SJCRH30 (cell line): ENCODE measurements around the gene ZNF280B. TPM values are rescaled to one million over a fixed set of nuclear protein-coding genes. Genes with fewer than 3 reads are reported as not detected.
"Not testable (repeated sequence)": the region's sequence is repeated elsewhere in the genome, so short reads cannot be mapped to it uniquely, and the experiment has no call there.

Experiments
- DNase-seq, 2 experiments: peaks; one replicate each; pipeline ENCODE4 v3.0.0-alpha.2; 2015 to 2020
- H3K27ac ChIP-seq: fragments of 250-450 bp; sonication (Bioruptor Pico); 2 replicates; pipeline ENCODE4 v1.5.1; 2020; ENCODE audit warnings: mild to moderate bottlenecking, moderate library complexity
- H3K27me3 ChIP-seq: fragments of 250-450 bp; sonication (Bioruptor Pico); 2 replicates; pipeline ENCODE4 v1.5.1; 2020; ENCODE audit warnings: mild to moderate bottlenecking, moderate library complexity
- H3K36me3 ChIP-seq: fragments of 250-450 bp; sonication (Bioruptor Pico); 2 replicates; pipeline ENCODE4 v1.5.1; 2020; ENCODE audit warnings: mild to moderate bottlenecking, moderate library complexity
- H3K4me1 ChIP-seq: fragments of 250-450 bp; sonication (Bioruptor Pico); 2 replicates; pipeline ENCODE4 v1.5.1; 2020; ENCODE audit warnings: mild to moderate bottlenecking, moderate library complexity
- H3K4me3 ChIP-seq: fragments of 250-450 bp; sonication (Bioruptor Pico); 2 replicates; pipeline ENCODE4 v1.5.1; 2020; ENCODE audit warnings: mild to moderate bottlenecking, moderate library complexity
- H3K9me3 ChIP-seq: fragments of 250-450 bp; sonication (Bioruptor Pico); replicated peaks from 2 replicates; pipeline ENCODE4 v1.5.1; 2020; ENCODE audit warnings: mild to moderate bottlenecking, moderate library complexity
- total RNA-seq: library from RNA; depleted of rRNA; stranded (reverse); fragments of >200 nt; shearing (Covaris generic); gene quantifications from 2 replicates; pipeline ENCODE4 v1.2.3, GENCODE V29; 2014

The ZNF280B gene
- total RNA-seq, 1 experiment from 2014 or later: 0.24 TPM

DNA sequence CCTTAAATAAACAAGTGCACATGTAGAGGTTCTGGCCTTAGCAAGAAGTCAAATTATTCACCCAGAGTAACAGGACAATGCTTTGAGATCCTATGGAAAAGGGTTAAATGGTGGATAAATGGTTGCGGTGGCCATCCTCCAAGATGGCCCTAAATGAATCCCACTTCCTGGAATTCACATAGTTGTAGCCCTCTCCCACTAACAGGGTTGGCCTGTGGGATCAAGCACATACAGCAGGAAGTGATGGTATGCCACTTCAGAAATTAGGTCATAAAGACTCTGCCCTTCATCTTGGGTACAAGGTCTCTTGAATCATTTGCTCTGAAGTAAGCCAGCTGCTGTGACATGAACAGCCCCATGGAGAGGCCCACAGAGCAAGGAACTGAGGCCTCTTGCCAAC, 1.8 kb downstream of the ZNF280B start:
- Histone ChIP-seq H3K27ac (no peak overlapping the region), H3K4me1 (no peaks in the 10 kb centered on the region), H3K9me3 (peaks cover 11% of the 10 kb centered on the region), H3K36me3 (no peaks in the 10 kb centered on the region), H3K4me3 (no peak overlapping the region), H3K27me3 (no peaks in the 10 kb centered on the region)
- DNase-seq: no peak

DNA sequence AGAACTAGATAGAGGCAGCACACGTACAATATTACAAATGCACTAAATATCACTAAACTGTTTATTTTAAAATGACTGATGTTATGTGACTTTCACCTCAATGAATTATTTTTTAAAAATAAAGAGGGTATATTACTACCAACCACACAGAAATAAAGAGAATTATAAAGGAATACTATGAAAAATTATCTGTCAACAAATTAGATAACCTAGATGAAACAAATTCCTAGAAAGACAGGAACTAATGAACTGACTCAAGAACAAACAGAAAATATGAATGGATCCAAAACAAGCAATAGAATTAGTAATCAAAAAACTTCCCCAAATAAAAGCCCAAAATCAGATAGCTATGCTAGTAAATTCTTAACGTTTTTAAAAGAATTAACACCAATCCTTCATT, 10.3 kb downstream of the ZNF280B start:
- Histone ChIP-seq H3K27ac (no peak overlapping the region), H3K36me3 (no peaks in the 10 kb centered on the region), H3K4me1 (no peaks in the 10 kb centered on the region), H3K27me3 (no peaks in the 10 kb centered on the region), H3K9me3 (no peaks in the 10 kb centered on the region), H3K4me3 (no peak overlapping the region)
- DNase-seq: no peak

DNA sequence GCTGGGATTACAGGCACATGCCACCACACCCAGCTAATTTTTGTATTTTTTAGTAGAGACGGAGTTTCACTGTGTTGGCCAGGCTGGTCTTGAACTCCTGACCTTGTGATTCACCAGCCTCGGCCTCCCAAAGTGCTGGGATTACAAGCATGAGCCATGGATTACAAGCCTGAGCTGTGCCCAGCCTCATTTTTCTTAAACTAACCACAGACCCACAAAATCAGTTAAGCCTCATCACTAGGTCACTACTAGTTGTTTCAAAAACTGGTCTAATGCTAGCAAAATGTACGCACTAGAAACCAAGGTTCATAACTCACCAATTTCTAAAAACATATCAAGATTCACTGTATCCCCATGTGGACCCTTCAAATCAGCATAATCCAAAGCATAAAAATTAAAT, 17.0 kb downstream of the ZNF280B start:
- not testable (repeated sequence) for H3K27ac ChIP-seq, H3K27me3 ChIP-seq, H3K4me3 ChIP-seq, H3K36me3 ChIP-seq, H3K9me3 ChIP-seq, DNase-seq, H3K4me1 ChIP-seq

DNA sequence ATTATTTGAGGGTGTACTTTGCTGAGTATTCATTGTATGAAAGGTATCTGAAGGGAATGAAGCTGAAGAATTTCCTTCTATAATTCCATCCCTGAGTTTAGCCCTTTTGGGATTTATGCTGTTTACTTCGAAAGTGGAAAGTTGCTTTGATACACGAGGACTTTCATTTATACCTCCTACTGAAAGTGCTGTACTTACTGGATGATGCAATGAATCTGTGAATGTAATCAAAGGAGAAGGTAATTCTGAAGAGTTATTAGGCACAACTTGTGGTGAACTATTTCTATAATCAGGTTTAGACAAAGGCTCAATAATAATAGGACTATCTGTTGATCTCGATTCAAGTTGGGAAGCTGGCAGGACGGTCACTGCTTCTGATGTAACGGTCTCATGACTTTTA, 19.8 kb downstream of the ZNF280B start:
- Histone ChIP-seq H3K27ac (peak overlapping the region; percentile 75), H3K9me3 (no peaks in the 10 kb centered on the region), H3K36me3 (no peaks in the 10 kb centered on the region), H3K4me1 (peaks cover 9% of the 10 kb centered on the region), H3K4me3 (peak overlapping the region; percentile 38), H3K27me3 (no peaks in the 10 kb centered on the region)
- DNase-seq: no peak

DNA sequence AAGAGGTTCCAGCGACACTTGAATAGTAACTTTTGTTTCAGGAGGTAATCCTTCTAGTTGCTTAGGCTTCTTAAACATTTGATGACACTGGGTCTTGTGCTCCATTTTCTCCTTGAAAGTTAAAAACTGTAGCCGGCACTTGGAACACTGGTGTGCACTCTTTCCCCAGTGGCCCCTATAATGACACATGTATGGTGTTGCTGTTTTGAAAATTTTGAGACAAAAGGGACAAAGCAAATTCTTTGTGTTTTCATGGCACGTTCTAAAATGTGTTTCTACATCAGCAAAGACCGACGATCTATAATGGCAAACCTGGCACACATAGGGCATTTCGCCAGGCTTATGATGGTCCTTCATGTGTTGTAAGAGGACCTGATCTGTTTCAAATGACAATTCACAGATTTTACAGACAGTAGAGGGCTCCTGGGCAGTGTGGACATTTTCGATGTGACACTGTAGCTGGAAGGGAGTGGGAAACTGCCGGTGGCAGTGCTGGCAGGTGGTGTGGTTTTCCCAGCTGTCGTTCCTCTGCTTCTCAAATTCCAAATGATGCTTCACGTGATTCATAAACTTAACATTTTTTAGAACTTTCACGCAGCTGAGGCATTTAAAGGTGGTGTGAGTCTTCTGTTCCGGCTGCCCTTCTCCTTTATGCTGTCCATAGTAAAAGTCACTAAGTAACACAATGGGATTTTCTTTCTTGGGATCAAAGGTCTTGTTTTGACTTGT, 20.5 kb downstream of the ZNF280B start:
- H3K27me3 ChIP-seq: no peaks in the 10 kb centered on the region
- no peaks in the 10 kb centered on the region for H3K9me3 ChIP-seq
- H3K4me1 ChIP-seq: peaks cover 9% of the 10 kb centered on the region
- H3K36me3 ChIP-seq: no peaks in the 10 kb centered on the region
- H3K4me3 ChIP-seq: peak overlapping the region; percentile 38
- peak overlapping the region; percentile 75 for H3K27ac ChIP-seq
- peak; percentile 84 to 91 for DNase-seq

DNA sequence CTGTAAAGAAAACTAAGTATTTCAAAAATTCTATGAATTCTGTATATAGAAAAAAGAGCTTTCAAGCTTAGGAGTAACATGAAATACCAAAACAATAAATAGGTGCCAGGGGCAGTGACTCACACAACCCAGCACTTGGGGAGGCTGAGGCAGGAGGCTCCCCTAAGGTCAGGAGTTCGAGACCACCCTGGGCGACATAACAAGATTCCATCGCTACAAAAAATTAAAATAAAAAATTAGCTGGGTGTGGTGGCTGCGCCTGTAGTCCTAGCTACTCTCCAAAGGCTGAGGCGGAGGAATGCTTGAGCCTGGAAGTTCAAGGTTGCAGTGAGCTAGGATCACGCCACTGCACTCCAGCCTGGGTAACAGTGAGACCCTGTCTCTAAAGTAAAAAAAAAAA, 21.5 kb downstream of the ZNF280B start:
- Histone ChIP-seq H3K36me3 (no peaks in the 10 kb centered on the region), H3K27me3 (no peaks in the 10 kb centered on the region), H3K4me3 (no peak overlapping the region), H3K4me1 (peaks cover 9% of the 10 kb centered on the region), H3K9me3 (no peaks in the 10 kb centered on the region), H3K27ac (no peak overlapping the region)
- no peak for DNase-seq

DNA sequence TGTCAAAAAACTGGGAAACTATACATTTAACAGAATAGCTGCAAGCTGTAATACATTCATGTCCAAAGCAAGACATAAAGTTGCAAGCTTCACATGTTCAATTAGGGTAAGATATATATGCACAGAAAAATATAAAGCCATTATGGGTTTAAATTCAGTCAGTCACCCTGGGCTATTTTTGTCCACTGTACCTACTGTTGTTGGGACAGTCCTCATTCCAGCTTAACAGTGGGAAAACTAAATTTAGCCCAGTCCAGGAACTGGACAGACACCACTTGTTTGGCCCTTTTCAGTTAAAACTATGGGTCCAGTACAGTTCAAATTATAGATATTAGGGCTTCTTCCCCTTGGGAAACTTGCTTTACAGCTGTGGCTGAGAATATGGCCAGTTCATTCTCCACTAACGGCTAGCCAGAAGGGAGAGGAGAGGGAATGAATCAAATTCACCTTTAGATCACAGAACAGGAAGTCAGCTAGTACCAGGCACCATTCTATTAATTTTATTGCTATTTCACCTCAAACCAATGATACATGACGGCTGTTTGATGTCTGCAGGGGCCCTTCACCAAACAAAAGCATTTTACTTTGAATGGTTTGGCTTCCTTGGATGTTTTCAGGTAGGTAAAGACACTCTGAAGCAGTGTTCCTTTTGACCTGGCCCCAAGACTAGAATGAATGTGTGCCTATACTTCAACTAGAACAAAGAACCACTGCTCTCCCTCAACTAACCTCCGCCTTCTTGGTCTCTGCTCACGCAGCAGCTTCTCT, 22.2 kb downstream of the ZNF280B start:
- Histone ChIP-seq H3K4me3 (no peak overlapping the region), H3K27ac (no peak overlapping the region), H3K4me1 (peaks cover 9% of the 10 kb centered on the region), H3K36me3 (no peaks in the 10 kb centered on the region), H3K27me3 (no peaks in the 10 kb centered on the region), H3K9me3 (no peaks in the 10 kb centered on the region)
- DNase-seq: no peak

DNA sequence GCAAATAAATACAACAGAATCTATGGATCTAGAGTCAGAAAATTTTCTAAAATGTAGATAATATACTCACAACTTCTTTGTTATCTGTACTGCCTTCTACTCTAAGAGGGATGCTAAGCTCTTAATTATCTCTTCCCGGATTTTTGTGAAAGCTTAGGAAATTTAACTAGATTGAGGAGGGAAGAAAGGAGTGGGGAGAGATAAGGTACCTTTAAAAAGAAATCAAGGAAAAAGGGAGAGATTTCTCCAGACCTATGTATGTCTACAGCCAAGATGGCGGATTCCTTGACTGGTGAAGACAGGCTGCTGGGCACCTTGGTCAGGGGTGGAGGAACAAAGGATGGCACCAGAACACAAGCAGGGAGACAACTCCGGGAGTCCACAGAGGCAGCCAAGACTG, 23.0 kb downstream of the ZNF280B start:
- Histone ChIP-seq H3K27me3 (no peaks in the 10 kb centered on the region), H3K27ac (no peak overlapping the region), H3K4me3 (no peak overlapping the region), H3K9me3 (no peaks in the 10 kb centered on the region), H3K4me1 (peaks cover 9% of the 10 kb centered on the region), H3K36me3 (no peaks in the 10 kb centered on the region)
- DNase-seq: no peak

DNA sequence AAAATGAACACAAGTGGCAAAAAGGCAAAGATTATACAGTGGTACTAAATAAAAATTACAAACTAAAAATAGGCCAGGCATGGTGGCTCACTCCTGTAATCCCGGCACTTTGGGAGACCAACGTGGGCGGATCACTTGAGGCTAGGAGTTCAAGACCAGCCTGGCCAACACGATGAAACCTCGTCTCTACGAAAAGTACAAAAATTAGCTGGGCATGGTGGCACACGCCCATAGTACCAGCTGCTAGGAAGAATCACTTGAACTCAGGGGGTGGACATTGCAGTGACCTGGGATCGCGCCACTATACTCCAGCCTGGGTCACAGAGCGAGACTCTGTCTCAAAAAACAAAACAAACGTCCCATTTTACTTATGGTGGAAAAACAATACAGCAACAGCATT, 24.5 kb downstream of the ZNF280B start:
- peaks cover 7% of the 10 kb centered on the region for H3K4me1 ChIP-seq
- no peak overlapping the region for H3K27ac ChIP-seq
- no peaks in the 10 kb centered on the region for H3K27me3 ChIP-seq
- no peak for DNase-seq
- H3K9me3 ChIP-seq: no peaks in the 10 kb centered on the region
- H3K4me3 ChIP-seq: no peak overlapping the region
- H3K36me3 ChIP-seq: no peaks in the 10 kb centered on the region

DNA sequence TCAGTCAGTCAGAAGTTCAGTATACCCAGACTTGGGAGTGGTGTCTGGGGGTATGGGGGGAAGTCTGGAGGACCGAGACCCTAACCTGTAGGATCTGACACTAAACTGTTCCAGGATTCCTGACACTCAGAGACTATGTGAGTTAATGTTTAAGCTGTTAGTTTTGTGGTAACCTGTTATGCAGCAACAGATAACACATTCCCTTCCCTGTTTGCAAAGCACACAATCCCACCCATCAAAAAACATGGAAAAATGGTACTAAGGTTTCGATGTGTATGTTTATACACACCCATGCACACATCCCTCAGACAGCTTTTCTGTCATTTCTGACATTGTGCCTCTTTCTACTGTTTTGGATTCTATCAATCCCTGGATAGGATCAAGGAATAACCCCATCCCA, 27.6 kb downstream of the ZNF280B start:
- no peaks in the 10 kb centered on the region for H3K36me3 ChIP-seq
- H3K9me3 ChIP-seq: no peaks in the 10 kb centered on the region
- DNase-seq: no peak
- no peak overlapping the region for H3K27ac ChIP-seq
- no peak overlapping the region for H3K4me3 ChIP-seq
- H3K4me1 ChIP-seq: no peaks in the 10 kb centered on the region
- no peaks in the 10 kb centered on the region for H3K27me3 ChIP-seq

DNA sequence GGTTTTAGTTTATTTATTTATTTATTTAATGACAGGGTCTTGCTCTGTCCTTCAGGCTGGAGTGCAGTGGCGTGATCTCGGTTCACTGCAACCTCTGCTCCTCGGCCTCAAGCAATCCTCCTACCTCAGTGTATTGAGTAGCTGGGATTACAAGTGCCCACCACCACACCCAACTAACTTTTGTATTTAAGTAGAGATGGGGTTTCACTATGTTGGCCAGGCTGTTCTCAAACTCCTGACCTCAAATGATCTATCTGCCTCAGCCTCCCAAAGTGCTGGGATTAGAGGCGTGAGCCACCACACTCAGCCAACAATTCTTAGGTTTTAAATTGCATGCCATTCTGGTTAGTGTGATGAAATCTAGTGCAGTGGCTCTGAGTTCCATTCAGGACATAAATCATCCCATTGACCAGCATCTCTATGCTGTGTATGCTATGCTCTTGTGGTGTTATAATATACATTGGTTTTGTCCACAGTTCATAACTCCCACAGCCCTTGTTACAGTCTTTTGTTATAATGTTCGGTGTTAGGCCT, 28.5 kb downstream of the ZNF280B start:
- Histone ChIP-seq H3K36me3 (no peaks in the 10 kb centered on the region), H3K27me3 (no peaks in the 10 kb centered on the region), H3K4me3 (no peak overlapping the region), H3K4me1 (no peaks in the 10 kb centered on the region), H3K9me3 (no peaks in the 10 kb centered on the region), H3K27ac (no peak overlapping the region)
- no peak for DNase-seq

DNA sequence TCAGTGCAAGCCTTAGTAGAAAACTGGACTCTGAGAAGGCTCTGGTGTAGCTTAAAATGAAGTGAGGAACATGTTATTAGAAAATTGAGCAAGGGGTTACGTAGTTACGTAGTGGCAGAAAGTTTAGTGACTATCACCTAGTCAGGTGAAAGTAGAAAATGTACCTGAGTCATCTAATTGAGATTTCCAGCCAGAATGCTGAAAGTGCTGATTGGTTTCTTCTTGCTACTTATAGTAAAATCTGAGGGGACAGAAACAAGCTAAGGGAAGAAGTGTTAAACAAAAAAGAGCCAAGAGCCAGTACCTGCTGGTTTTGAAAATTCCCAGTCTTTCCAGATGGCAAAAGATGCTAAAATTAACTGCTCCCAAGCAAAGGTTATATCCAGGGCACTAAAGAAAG, 29.4 kb downstream of the ZNF280B start:
- no peak overlapping the region for H3K4me3 ChIP-seq
- no peaks in the 10 kb centered on the region for H3K4me1 ChIP-seq
- H3K27me3 ChIP-seq: no peaks in the 10 kb centered on the region

DNA sequence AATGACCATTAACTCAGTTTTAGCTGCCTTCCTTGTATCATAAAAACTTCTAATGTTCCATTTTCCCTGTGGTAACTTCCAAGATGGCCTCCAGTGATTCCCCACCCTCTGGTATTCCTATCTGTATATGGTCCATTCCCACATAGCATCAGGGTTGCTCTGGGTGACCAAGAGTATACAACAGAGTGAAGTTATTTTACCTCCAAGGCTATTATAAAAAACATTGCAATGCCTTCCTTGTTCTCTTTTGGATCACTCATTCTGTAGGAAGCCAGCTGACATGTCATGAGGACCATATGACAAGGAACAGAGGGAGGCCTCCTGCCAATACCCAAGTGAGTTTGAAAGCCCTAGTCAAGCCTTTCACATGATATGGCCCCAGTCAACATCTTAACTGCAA, 30.1 kb downstream of the ZNF280B start:
- Histone ChIP-seq H3K27ac (no peak overlapping the region), H3K4me3 (no peak overlapping the region), H3K36me3 (no peaks in the 10 kb centered on the region), H3K4me1 (no peaks in the 10 kb centered on the region), H3K9me3 (no peaks in the 10 kb centered on the region), H3K27me3 (no peaks in the 10 kb centered on the region)
- no peak for DNase-seq

More for the DNA sequence above, 29.4 kb downstream of the ZNF280B start:
- no peak for DNase-seq
- Histone ChIP-seq H3K9me3 (no peaks in the 10 kb centered on the region), H3K36me3 (no peaks in the 10 kb centered on the region), H3K27ac (no peak overlapping the region)

DNA sequence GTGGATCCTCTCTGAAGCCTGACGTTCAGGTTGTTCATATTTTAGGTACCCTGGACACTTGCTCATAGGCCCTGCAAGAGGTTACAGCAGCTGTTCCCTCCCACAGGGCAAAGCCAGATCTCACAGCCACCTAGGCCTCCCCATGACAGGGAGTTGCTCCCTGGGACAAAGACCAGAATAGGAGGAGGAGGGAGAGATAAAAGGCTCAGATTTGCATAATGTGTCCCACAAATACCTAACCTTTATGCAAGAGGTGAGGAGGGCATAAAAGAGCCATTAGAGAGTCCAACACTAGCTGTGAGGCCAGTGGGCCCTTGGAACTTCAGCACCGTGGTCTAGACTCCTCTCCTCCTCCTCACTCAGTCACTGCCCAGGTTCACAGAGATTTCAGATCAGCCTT, 33.8 kb downstream of the ZNF280B start:
- H3K9me3 ChIP-seq: no peaks in the 10 kb centered on the region
- no peaks in the 10 kb centered on the region for H3K4me1 ChIP-seq
- no peak overlapping the region for H3K27ac ChIP-seq
- H3K27me3 ChIP-seq: no peaks in the 10 kb centered on the region
- no peaks in the 10 kb centered on the region for H3K36me3 ChIP-seq
- DNase-seq: no peak
- no peak overlapping the region for H3K4me3 ChIP-seq

DNA sequence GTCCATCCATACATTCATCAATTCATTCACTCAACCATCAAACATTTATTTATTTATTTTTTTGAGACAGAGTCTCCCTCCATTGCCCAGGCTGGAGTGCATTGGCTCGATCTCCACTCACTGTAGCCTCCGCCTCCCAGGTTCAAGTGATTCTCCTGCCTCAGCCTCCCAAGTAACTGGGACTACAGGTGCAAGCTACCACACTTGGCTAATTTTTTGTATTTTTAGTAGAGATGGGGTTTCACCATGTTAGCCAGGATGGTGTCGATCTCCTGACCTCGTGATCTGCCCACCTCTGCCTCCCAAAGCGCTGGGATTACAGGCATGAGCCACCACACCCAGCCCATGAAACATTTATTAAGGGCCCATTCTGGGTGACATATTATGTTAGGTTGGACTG, 37.4 kb downstream of the ZNF280B start:
- not testable (repeated sequence) for H3K4me1 ChIP-seq, H3K4me3 ChIP-seq, H3K36me3 ChIP-seq, H3K27me3 ChIP-seq, H3K27ac ChIP-seq, DNase-seq
- peaks cover 12% of the 10 kb centered on the region for H3K9me3 ChIP-seq
